HFF-Myc (cell line): ENCODE measurements around the gene DNAAF5.

Experiments
- DNase-seq: peaks from one replicate; pipeline ENCODE4 v3.0.0-alpha.2; 2011; ENCODE audit warnings: low read depth; ENCODE audit errors: extremely low read depth
- H3K4me3 ChIP-seq: replicated peaks from 2 replicates; pipeline ENCODE4 v1.5.1; 2011; ENCODE audit warnings: low read depth, mild to moderate bottlenecking, control low read depth, low read length
- TF ChIP-seq, protein P1 (sequence below): IDR thresholded peaks from 2 replicates; pipeline ENCODE4 v1.5.1; 2012; ENCODE audit warnings: mild to moderate bottlenecking, low read depth, low read length, control low read depth; ENCODE audit errors: missing control alignments

The DNAAF5 gene

DNA sequence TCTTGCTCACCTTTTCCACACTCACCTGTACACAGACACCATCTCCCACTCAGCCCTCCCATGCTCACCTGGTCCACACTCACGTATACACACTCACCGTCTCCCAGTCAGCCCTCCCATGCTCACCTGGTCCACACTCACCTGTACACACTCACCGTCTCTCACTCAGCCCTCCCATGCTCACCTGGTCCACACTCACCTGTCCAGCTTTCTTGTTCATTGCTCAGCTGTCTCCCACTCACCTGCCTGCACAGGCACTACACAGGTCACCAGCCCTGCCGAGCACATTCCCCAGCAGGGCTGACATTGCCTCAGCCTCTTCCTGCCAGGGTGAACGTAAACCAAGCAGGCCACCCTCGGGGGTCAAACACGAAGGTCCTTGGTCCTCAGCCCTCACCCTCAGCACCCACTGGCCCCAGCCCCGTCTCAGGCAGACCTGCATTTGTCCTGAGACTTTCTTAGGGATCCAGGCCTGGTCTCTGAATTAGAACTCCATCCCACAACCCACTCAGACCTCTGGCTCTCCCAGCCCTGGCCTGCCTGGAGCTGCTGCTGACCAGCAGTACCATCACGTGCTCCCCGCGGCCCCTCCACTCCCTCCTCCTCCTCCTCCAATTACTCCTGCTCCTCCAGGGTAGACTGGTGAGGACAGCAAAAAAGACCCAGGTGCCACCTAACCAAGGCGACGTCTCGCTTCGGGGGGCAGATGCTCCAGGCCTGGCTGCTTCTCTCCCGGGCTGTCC is 12.8 kb upstream of the DNAAF5 start:
- DNase-seq, result no peak
- TF ChIP-seq, protein P1, sequence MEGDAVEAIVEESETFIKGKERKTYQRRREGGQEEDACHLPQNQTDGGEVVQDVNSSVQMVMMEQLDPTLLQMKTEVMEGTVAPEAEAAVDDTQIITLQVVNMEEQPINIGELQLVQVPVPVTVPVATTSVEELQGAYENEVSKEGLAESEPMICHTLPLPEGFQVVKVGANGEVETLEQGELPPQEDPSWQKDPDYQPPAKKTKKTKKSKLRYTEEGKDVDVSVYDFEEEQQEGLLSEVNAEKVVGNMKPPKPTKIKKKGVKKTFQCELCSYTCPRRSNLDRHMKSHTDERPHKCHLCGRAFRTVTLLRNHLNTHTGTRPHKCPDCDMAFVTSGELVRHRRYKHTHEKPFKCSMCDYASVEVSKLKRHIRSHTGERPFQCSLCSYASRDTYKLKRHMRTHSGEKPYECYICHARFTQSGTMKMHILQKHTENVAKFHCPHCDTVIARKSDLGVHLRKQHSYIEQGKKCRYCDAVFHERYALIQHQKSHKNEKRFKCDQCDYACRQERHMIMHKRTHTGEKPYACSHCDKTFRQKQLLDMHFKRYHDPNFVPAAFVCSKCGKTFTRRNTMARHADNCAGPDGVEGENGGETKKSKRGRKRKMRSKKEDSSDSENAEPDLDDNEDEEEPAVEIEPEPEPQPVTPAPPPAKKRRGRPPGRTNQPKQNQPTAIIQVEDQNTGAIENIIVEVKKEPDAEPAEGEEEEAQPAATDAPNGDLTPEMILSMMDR, result no peak

DNA sequence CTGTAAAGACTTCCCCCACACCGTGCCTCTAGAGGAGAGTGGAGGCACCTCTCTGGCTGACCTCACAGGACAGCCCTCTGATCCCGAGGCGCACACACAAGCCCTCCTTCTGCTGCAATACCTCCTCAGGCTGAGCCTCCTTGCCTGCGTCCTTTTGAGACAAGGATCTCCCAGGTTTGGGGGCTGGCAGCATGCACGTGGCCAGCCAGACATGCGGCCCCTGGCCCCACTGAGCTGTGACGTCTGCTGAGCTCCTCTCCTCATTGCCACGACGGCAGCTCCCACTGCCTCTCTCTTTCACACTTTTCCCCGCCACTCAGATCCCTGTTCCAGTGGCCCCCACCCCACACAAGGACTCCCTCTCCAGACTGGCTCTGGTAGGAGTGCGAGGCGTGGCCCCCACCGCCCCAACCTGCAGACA is 12.2 kb upstream of the DNAAF5 start:
- H3K4me3 ChIP-seq, result no peak overlapping the region
- TF ChIP-seq, protein P1, result no peak
- DNase-seq, result no peak

More for the DNA sequence above, 12.8 kb upstream of the DNAAF5 start:
- no peak overlapping the region for H3K4me3 ChIP-seq

DNA sequence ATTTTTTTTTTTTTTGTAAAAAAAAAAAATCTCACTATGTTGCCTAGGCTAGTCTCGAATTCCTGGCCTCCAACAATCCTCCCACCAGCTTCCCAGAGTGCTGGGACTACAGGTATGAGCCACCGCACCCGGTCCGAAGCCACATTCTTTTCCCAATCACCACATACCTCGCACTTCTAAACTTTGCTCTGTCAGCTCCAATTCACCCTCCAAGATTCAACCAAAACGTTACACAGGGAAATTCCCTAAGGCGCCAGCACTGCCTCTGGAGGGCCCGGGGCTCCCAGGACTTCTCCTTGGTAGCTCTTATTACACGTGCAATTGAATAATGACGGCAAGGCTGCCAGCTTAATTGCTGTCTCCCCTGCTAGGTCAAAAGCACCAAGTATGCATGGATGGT is 10.3 kb upstream of the DNAAF5 start:
- TF ChIP-seq, protein P1, result no peak
- no peak for DNase-seq
- H3K4me3 ChIP-seq, result no peak overlapping the region

DNA sequence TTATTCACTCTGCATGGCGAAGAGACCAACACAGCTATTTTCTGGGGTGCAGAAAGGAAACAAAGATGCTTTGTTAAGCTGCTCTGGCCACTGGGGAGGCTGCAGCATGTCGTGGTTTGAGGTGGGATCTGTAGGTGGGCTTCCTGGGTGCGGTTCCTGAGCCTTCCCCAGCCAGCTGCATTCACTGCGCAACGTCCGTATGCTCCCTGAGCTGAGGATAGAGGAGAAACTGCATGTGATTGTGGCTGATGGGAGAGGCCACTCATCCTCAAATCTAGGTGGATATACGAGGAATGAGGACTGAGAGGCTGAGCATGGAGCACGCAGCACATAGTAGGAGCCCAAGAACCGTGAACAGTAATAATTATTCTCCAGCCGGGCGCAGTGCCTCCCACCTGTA is 9.9 kb upstream of the DNAAF5 start:
- DNase-seq, result no peak
- H3K4me3 ChIP-seq, result no peak overlapping the region
- TF ChIP-seq, protein P1, result no peak

DNA sequence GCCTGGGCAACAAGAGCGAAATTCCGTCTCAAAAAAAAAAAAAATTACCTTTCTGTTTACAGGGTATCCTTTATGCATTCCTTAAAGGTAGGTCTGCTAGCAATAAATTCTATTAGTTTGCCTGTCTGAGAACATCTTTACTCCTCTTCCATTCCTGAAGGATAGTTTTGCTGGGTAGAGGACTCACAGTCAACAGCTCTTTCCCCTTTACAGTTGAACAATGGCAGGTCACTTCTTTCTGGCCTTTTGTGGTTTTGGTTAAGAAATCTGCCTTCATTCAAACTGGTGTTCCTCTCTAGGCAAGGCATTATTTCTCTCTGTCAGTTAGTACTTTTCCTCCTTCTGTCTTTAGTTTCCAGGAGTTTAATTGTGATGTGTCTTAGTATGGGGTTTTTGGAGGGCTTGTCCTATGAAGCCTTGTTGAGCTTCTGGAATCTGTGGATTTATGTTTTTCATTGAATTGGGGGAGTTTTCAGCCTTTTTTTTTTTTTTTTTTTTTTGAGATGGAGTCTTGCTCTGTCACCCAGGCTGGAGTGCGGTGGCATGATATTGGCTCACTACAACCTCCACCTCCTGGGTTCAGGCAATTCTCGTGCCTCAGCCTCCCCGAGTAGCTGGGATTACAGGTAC is 4.8 kb upstream of the DNAAF5 start:
- TF ChIP-seq, protein P1, result no peak
- H3K4me3 ChIP-seq, result no peak overlapping the region
- no peak for DNase-seq

DNA sequence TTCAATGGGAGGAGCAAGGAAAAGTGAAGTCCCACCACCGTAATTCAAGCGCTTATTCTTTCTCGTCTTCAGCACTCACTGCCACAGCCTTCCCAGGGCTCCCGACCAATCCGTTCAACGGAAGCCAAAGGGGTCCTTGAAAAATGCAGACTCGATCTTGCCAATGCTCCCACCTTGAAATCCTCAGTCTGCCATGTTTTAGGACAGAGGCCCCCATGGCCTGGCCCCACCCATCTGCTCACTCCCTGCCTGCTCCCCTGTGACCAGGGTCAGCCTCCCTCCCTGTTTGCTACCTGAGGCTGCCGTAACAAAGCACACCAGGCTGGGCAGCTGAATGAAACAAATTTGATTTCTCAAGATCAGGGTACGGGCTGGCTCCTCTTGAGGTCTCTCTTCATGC is 3.0 kb upstream of the DNAAF5 start:
- no peak for DNase-seq
- no peak overlapping the region for H3K4me3 ChIP-seq
- TF ChIP-seq, protein P1, result no peak
